ENCODE results near the gene PCDH15. TPM values are rescaled to one million over a fixed set of nuclear protein-coding genes. Genes with fewer than 3 reads are reported as not detected.

The PCDH15 gene
- total and polyA plus RNA-seq, 2 of the 4 experiments (the other 2 are of a cell fraction) = not detected

DNA sequence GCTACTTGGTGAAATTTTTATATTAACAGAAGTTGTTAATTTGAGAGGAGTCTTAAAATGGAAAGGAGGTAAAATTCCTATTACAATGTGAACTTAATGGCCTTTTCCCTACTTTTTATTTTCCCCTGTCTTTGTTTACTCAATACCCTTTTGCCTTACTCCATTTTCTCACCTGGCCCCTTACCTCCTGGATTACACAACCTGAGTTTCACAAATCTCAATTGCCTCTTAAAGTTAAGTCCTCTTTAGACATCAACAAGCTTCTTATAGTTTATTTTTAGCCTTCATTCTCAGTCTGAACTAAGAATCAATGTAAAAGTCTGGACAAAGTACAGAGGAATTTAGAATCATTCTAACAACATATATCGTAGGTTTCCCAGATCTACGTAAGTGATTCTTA lies 247.0 kb downstream of the PCDH15 start:
- no peak for TF ChIP-seq MAFK (IDR thresholded peaks at IDR 0.05; ENCODE audit: low read depth, low read length)
- no peak for TF ChIP-seq SMC3 (IDR thresholded peaks at IDR 0.05; ENCODE audit: low read depth, low read length)
- no peak for TF ChIP-seq RAD21 (IDR thresholded peaks at IDR 0.05; ENCODE audit: low read length)
- Histone ChIP-seq H3K9me1 (ENCODE audit: insufficient read depth, low read length) (no peaks in the 10 kb centered on the region), H4K5ac (ENCODE audit: low read depth, low read length) (no peak overlapping the region), H3K4me2 (ENCODE audit: low read depth, low read length) (no peak overlapping the region), H3K56ac (ENCODE audit: extremely low read depth, insufficient read depth, low read length) (no peak overlapping the region), H2BK5ac (ENCODE audit: low read depth, low read length, poor library complexity, severe bottlenecking) (no peak overlapping the region), H3K23ac (ENCODE audit: low read depth, low read length) (no peak overlapping the region), H3K27ac (ENCODE audit: insufficient read depth, low read length) (no peak overlapping the region), H3K18ac (ENCODE audit: low read depth, low read length) (no peak overlapping the region), H3K4me3 (ENCODE audit: insufficient read depth, low read depth, low read length) (no peak overlapping the region), H3K79me1 (ENCODE audit: low read depth in 1 of 2, low read length in 2 of 2) (no peaks in the 10 kb centered on the region), H3K4me1 (ENCODE audit: control insufficient read depth, insufficient read depth, low read length) (no peaks in the 10 kb centered on the region), H3K27me3 (ENCODE audit: control insufficient read depth, insufficient read depth, low read length) (no peaks in the 10 kb centered on the region), H3K14ac (replicated peaks; ENCODE audit: low read depth, low read length) (no peak overlapping the region), H3K9me3 (ENCODE audit: control insufficient read depth, insufficient read depth, low read length) (no peaks in the 10 kb centered on the region), H3K9ac (ENCODE audit: low read depth, low read length) (no peak overlapping the region), H3K4ac (ENCODE audit: low read depth, low read length) (no peak overlapping the region), H2BK15ac (ENCODE audit: low read depth, low read length) (no peak overlapping the region), H4K8ac (ENCODE audit: low read depth in 2 of 2, low read length in 2 of 2) (no peak overlapping the region), H2AK5ac (ENCODE audit: low read depth, low read length) (no peak overlapping the region), H4K91ac (ENCODE audit: insufficient read depth, low read depth, low read length) (no peak overlapping the region), H2BK120ac (ENCODE audit: low read depth, low read length) (no peak overlapping the region), H2BK20ac (ENCODE audit: low read depth, low read length) (no peak overlapping the region), H2AK9ac (replicated peaks; ENCODE audit: low read depth, low read length, poor library complexity) (no peak overlapping the region), H4K20me1 (ENCODE audit: insufficient read depth, low read length) (no peaks in the 10 kb centered on the region), H2AFZ (replicated peaks; ENCODE audit: low read length, poor library complexity) (no peak overlapping the region), H3K36me3 (ENCODE audit: control insufficient read depth, insufficient read depth, low read length) (no peaks in the 10 kb centered on the region)
- ChIA-PET POLR2A (ENCODE audit: unreplicated experiment) (no interaction called here), CTCF (no interaction called here)
- no TSS peak for BruUV-seq (replicated peaks)
- no CpG with 5 or more reads among the region's 2 CpGs for WGBS, 2 experiments (ENCODE audit: extremely low coverage in 2 of 2, insufficient read length in 1 of 2)
- in situ Hi-C loops (cut with MboI; ENCODE audit: low sequenced_read_pairs) (no loop called here), dilution Hi-C loops (cut with HindIII; ENCODE audit: low sequenced_read_pairs, unreplicated experiment) (no loop called here), intact Hi-C loops (cut with micrococcal nuclease) (no loop called here)
- ATAC-seq (ENCODE audit: low read depth) (no peak), DNase-seq (no peak)

All from IMR-90 (cell line).